Measurements from ENCODE around the gene CXorf65. TPM values are rescaled to one million over a fixed set of nuclear protein-coding genes. Genes with fewer than 3 reads are reported as not detected.

Gene CXorf65
- polyA plus RNA-seq, 2 donors, result 0.34 to 3.9 TPM

DNA sequence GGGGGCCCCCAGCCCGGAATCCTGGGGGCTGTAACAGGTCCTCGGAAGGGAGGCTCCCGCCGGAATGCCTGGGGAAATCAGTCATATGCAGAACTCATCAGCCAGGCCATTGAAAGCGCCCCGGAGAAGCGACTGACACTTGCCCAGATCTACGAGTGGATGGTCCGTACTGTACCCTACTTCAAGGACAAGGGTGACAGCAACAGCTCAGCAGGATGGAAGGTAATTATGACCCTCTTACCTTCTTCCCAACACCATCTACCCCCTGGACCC, 9.8 kb downstream of the CXorf65 start:
- Histone ChIP-seq H3K4me3 (ENCODE audit: low read depth in 1 of 2, low read length in 2 of 2) (peak overlapping the region; percentile 56 to 60), H3K27ac (ENCODE audit: low read depth in 2 of 2, low read length in 1 of 2) (no peak overlapping the region), H3K4me1 (ENCODE audit: control insufficient read depth in 2 of 2, insufficient read depth in 2 of 2, low read length in 1 of 2) (no peaks in the 10 kb centered on the region), H3K27me3 (ENCODE audit: control insufficient read depth in 1 of 2, insufficient read depth in 2 of 2, low read length in 2 of 2) (no peaks in the 10 kb centered on the region), H3K9me3 (ENCODE audit: control insufficient read depth in 2 of 2, insufficient read depth in 1 of 2, low read depth in 1 of 2, low read length in 1 of 2) (no peaks in the 10 kb centered on the region), H3K36me3 (ENCODE audit: control insufficient read depth in 2 of 2, insufficient read depth in 2 of 2, low read length in 1 of 2) (no peaks in the 10 kb centered on the region)
- WGBS, 2 donors, result 5 to 17% methylated on average over 9 of the region's 9 CpGs

DNA sequence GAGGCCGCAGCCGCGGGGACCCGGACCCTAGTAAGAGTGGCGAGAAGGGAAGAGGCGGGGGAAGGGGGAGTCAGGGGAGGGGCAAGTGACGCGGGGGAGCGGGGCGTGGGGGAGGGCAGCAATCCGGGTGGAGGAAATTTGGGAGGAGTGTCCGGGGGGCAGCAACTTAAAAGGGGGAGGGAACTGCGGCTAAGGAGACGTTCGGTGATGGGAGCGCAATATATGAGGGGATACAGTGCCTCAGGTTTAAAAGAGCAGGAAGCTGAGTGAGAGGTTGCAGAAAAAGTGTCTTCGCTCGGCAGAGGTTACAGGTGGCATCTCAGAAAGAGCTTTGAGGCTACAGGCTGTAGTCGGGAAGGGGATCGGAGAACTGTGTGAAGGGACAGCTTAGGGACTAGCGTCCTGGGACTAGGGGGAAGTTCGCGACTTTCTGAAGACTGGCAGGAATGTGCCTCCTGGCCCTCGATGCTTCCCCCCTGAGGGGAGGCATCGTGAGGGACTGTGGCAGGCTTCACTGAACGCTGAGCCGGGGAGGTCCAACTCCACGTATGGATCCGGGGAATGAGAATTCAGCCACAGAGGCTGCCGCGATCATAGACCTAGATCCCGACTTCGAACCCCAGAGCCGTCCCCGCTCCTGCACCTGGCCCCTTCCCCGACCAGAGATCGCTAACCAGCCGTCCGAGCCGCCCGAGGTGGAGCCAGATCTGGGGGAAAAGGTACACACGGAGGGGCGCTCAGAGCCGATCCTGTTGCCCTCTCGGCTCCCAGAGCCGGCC, 10.4 kb downstream of the CXorf65 start:
- Histone ChIP-seq H3K9me3 (ENCODE audit: control insufficient read depth in 2 of 2, insufficient read depth in 1 of 2, low read depth in 1 of 2, low read length in 1 of 2) (no peaks in the 10 kb centered on the region), H3K4me3 (ENCODE audit: low read depth in 1 of 2, low read length in 2 of 2) (peak overlapping the region; percentile 56 to 60), H3K27ac (ENCODE audit: low read depth in 2 of 2, low read length in 1 of 2) (peak overlapping the region; percentile 43 to 78), H3K4me1 (ENCODE audit: control insufficient read depth in 2 of 2, insufficient read depth in 2 of 2, low read length in 1 of 2) (no peaks in the 10 kb centered on the region), H3K36me3 (ENCODE audit: control insufficient read depth in 2 of 2, insufficient read depth in 2 of 2, low read length in 1 of 2) (no peaks in the 10 kb centered on the region), H3K27me3 (ENCODE audit: control insufficient read depth in 1 of 2, insufficient read depth in 2 of 2, low read length in 2 of 2) (no peaks in the 10 kb centered on the region)
- 1 to 26% methylated on average over 46 of the region's 46 CpGs for WGBS, 2 donors

DNA sequence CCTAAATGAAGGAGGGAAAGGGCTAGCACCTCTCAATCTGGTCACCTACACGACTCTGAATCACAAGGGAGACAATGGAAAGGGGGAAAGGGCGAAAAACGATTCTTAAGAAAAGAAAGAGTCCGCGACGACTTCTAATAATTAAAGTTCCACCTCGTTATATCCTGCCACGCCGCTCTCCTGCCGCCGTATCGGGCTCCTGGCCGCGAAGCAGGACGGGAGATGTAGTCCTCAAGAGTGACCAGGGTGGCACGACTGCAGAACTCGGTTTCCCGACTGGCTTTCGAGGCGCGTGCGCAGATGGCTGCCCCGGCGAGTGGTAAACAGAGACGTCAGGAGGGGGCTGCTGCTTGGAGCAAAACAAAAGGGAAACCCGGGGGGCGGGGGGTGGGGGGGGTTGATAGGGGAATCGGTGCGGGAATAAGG, 11.0 kb downstream of the CXorf65 start, which contains the start of gene FOXO4:
Gene FOXO4 (plus strand): TSS at position 297 of the 426 bp plus-strand sequence. CDS start 678 bp downstream, outside the sequence.
- no peaks in the 10 kb centered on the region for H3K27me3 ChIP-seq (ENCODE audit: control insufficient read depth in 1 of 2, insufficient read depth in 2 of 2, low read length in 2 of 2)
- 1 to 9% methylated on average over 29 of the region's 29 CpGs for WGBS, 2 donors
- H3K27ac ChIP-seq (ENCODE audit: low read depth in 2 of 2, low read length in 1 of 2), result peak within 1 kb of the TSS; percentile 43 to 78
- no peaks in the 10 kb centered on the region for H3K36me3 ChIP-seq (ENCODE audit: control insufficient read depth in 2 of 2, insufficient read depth in 2 of 2, low read length in 1 of 2)
- H3K9me3 ChIP-seq (ENCODE audit: control insufficient read depth in 2 of 2, insufficient read depth in 1 of 2, low read depth in 1 of 2, low read length in 1 of 2), result no peaks in the 10 kb centered on the region
- H3K4me1 ChIP-seq (ENCODE audit: control insufficient read depth in 2 of 2, insufficient read depth in 2 of 2, low read length in 1 of 2), result no peaks in the 10 kb centered on the region
- H3K4me3 ChIP-seq (ENCODE audit: low read depth in 1 of 2, low read length in 2 of 2), result peak within 1 kb of the TSS; percentile 56 to 60

DNA sequence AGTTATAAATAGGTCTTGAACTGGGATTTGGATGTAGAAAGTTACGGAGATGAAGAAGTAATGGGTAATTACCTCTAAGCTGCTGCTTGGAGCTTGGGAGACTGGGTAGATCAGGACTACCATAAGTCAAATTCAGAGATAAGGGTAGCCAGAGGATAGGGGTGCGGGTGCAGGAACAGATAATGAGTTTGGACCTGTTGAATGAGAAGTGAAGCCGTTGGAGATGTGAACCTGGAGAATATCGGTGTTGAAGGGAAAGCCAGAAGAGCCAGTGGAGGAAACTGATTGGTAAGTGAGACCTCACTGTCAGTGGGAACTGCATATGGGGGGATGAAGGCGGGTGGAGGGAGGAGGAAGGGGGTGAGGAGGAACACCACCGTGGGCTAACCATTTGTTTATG, 11.5 kb downstream of the CXorf65 start:
- 28 to 39% methylated on average over 6 of the region's 6 CpGs for WGBS, 2 donors
- Histone ChIP-seq H3K27ac (ENCODE audit: low read depth in 2 of 2, low read length in 1 of 2) (no peak overlapping the region), H3K4me3 (ENCODE audit: low read depth in 1 of 2, low read length in 2 of 2) (peak overlapping the region; percentile 36 to 60), H3K27me3 (ENCODE audit: control insufficient read depth in 1 of 2, insufficient read depth in 2 of 2, low read length in 2 of 2) (no peaks in the 10 kb centered on the region), H3K9me3 (ENCODE audit: control insufficient read depth in 2 of 2, insufficient read depth in 1 of 2, low read depth in 1 of 2, low read length in 1 of 2) (no peaks in the 10 kb centered on the region), H3K36me3 (ENCODE audit: control insufficient read depth in 2 of 2, insufficient read depth in 2 of 2, low read length in 1 of 2) (no peaks in the 10 kb centered on the region), H3K4me1 (ENCODE audit: control insufficient read depth in 2 of 2, insufficient read depth in 2 of 2, low read length in 1 of 2) (no peaks in the 10 kb centered on the region)

DNA sequence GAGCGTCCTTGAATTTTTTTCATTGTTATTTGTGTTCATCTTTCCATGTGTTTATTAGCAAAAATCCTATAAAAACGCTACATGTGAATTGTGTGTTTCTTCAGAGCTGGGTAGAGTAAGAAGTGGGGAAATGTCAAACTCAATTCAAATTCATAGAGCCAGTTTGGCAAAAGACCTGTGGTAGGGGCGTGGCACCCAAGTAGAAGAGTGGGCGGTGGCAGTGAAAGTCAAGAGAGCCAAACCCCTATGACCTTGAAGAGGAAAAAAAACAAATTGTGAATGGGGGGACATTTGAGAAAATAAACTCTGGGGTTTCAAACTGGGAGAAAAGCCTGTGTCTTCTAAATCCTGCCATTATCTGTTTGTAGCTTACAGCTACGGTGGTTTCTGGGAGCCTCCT, 15.3 kb downstream of the CXorf65 start:
- 69 to 74% methylated on average over 5 of the region's 5 CpGs for WGBS, 2 donors
- Histone ChIP-seq H3K4me3 (ENCODE audit: low read depth in 1 of 2, low read length in 2 of 2) (no peak overlapping the region), H3K36me3 (ENCODE audit: control insufficient read depth in 2 of 2, insufficient read depth in 2 of 2, low read length in 1 of 2) (no peaks in the 10 kb centered on the region), H3K27ac (ENCODE audit: low read depth in 2 of 2, low read length in 1 of 2) (no peak overlapping the region), H3K4me1 (ENCODE audit: control insufficient read depth in 2 of 2, insufficient read depth in 2 of 2, low read length in 1 of 2) (no peaks in the 10 kb centered on the region), H3K27me3 (ENCODE audit: control insufficient read depth in 1 of 2, insufficient read depth in 2 of 2, low read length in 2 of 2) (no peaks in the 10 kb centered on the region), H3K9me3 (ENCODE audit: control insufficient read depth in 2 of 2, insufficient read depth in 1 of 2, low read depth in 1 of 2, low read length in 1 of 2) (no peaks in the 10 kb centered on the region)

DNA sequence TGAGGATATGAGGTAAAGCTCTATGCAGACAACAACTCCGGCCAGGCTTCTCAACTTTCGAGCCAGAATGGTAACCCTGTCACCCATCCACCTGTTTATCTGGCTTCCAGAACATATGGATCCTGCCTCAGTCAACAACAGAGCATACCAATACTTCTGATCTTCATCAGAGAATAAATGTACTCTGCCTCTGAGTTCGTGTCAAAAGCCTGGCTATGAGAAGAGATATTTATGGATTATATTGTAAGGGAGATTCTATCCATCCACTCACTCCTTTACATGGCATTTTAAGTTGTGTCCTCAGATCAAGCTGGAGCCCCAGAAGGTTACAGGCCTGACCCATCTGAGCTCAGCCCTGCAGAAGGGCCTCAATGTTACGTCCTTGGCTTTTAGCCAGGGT, 20.6 kb downstream of the CXorf65 start:
- Histone ChIP-seq H3K9me3 (ENCODE audit: control insufficient read depth in 2 of 2, insufficient read depth in 1 of 2, low read depth in 1 of 2, low read length in 1 of 2) (no peaks in the 10 kb centered on the region), H3K36me3 (ENCODE audit: control insufficient read depth in 2 of 2, insufficient read depth in 2 of 2, low read length in 1 of 2) (no peaks in the 10 kb centered on the region), H3K27ac (ENCODE audit: low read depth in 2 of 2, low read length in 1 of 2) (no peak overlapping the region), H3K27me3 (ENCODE audit: control insufficient read depth in 1 of 2, insufficient read depth in 2 of 2, low read length in 2 of 2) (no peaks in the 10 kb centered on the region), H3K4me3 (ENCODE audit: low read depth in 1 of 2, low read length in 2 of 2) (no peak overlapping the region), H3K4me1 (ENCODE audit: control insufficient read depth in 2 of 2, insufficient read depth in 2 of 2, low read length in 1 of 2) (no peaks in the 10 kb centered on the region)
- 50 to 73% methylated on average over 4 of the region's 4 CpGs for WGBS, 2 donors

DNA sequence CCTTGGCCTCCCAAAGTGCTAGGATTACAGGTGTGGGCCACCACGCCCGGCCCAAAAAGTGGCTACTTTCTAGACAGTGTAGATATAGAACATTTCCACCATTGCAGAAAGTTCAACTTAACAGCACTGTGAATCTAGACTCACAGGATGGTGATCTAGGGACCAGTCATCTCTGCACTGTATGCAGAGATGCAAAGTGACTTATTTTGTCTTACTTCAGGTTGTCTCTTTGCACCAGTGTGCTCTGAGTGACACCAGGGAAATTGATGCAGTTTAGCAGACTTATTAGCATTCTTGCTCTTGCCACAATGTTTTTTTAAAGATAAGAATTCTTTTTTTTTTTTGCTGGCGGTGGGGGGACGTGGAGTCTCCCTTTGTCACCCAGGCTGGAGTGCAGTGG, 23.7 kb downstream of the CXorf65 start:
- Histone ChIP-seq H3K27ac (ENCODE audit: low read depth in 2 of 2, low read length in 1 of 2) (no peak overlapping the region), H3K27me3 (ENCODE audit: control insufficient read depth in 1 of 2, insufficient read depth in 2 of 2, low read length in 2 of 2) (no peaks in the 10 kb centered on the region), H3K4me3 (ENCODE audit: low read depth in 1 of 2, low read length in 2 of 2) (no peak overlapping the region), H3K4me1 (ENCODE audit: control insufficient read depth in 2 of 2, insufficient read depth in 2 of 2, low read length in 1 of 2) (no peaks in the 10 kb centered on the region), H3K9me3 (ENCODE audit: control insufficient read depth in 2 of 2, insufficient read depth in 1 of 2, low read depth in 1 of 2, low read length in 1 of 2) (no peaks in the 10 kb centered on the region), H3K36me3 (ENCODE audit: control insufficient read depth in 2 of 2, insufficient read depth in 2 of 2, low read length in 1 of 2) (no peaks in the 10 kb centered on the region)
- 85 to 88% methylated on average over 4 of the region's 4 CpGs for WGBS, 2 donors

DNA sequence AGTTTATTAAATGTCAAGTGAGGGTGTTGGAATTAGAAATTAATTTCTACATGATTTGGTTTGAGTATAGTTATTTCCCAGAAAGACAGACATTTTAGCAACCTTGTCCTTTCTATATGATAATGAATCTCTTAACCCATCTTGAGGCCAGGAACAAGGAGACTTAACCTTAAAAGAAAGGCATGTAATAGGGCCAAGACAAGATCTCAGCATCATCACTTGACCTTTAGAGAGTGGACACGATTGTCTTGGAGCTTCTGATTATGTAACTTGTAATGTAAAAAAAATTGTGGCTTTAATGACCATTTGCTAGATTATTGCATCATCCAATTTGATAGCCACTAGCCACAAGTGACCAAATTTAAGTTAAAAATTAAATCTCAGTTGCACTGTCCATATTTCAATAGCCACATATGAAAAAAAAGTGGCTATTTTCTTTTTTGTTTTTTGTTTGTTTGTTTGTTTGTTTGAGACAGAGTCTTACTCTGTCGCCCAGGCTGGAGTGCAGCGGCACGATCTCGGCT, 24.4 kb downstream of the CXorf65 start:
- 82 to 85% methylated on average over 5 of the region's 5 CpGs for WGBS, 2 donors

DNA sequence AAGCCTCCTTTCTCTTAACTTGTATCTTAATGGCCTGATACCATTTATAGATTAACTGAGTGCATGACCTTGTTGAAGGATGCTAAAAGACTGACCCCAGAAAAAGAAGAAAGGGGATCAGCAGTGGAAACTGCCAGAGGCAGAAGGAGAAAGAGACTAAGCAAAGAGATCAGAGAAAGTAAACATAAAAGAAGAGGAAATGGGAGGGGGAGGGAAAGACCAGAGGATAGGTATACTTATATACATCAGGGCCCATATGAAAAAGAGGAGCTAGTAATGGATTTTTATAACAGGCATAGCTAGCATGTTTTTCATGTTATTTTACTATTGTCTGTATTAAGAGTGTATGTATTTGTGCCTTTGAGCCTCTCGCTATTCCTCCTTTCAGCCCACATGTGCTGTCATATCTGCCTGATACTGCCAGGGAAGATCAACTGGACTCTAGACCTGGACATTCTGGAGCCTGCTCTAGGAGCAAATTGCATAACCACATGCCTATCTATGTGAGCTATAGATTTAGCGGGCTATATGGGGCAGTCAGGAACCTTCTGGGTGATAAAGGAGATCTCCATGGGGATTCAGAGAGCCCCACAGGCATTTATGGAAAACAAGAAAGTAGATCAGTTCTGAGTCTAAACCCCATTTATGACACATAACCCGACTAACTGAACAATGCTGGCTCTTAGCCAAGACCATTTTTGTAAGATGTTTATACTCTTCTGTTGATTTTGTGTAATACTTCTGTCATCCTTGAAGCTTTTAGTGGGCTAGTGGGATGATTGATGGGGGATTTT, 25.0 kb downstream of the CXorf65 start:
- H3K27me3 ChIP-seq (ENCODE audit: control insufficient read depth in 1 of 2, insufficient read depth in 2 of 2, low read length in 2 of 2), result no peaks in the 10 kb centered on the region
- no peak overlapping the region for H3K27ac ChIP-seq (ENCODE audit: low read depth in 2 of 2, low read length in 1 of 2)
- no peaks in the 10 kb centered on the region for H3K4me1 ChIP-seq (ENCODE audit: control insufficient read depth in 2 of 2, insufficient read depth in 2 of 2, low read length in 1 of 2)
- H3K36me3 ChIP-seq (ENCODE audit: control insufficient read depth in 2 of 2, insufficient read depth in 2 of 2, low read length in 1 of 2), result no peaks in the 10 kb centered on the region
- 33 to 38% methylated on average over 3 of the region's 3 CpGs for WGBS, 2 donors
- no peaks in the 10 kb centered on the region for H3K9me3 ChIP-seq (ENCODE audit: control insufficient read depth in 2 of 2, insufficient read depth in 1 of 2, low read depth in 1 of 2, low read length in 1 of 2)
- no peak overlapping the region for H3K4me3 ChIP-seq (ENCODE audit: low read depth in 1 of 2, low read length in 2 of 2)

More for the DNA sequence above, 24.4 kb downstream of the CXorf65 start:
- Histone ChIP-seq H3K9me3 (ENCODE audit: control insufficient read depth in 2 of 2, insufficient read depth in 1 of 2, low read depth in 1 of 2, low read length in 1 of 2) (no peaks in the 10 kb centered on the region), H3K4me3 (ENCODE audit: low read depth in 1 of 2, low read length in 2 of 2) (no peak overlapping the region), H3K4me1 (ENCODE audit: control insufficient read depth in 2 of 2, insufficient read depth in 2 of 2, low read length in 1 of 2) (no peaks in the 10 kb centered on the region), H3K36me3 (ENCODE audit: control insufficient read depth in 2 of 2, insufficient read depth in 2 of 2, low read length in 1 of 2) (no peaks in the 10 kb centered on the region), H3K27ac (ENCODE audit: low read depth in 2 of 2, low read length in 1 of 2) (no peak overlapping the region), H3K27me3 (ENCODE audit: control insufficient read depth in 1 of 2, insufficient read depth in 2 of 2, low read length in 2 of 2) (no peaks in the 10 kb centered on the region)

All from esophagus (tissue), 2 donors.